NCI-H2107 treated with DMSO at 0.1 percent for 48 hours (cell line): ENCODE measurements around the gene TPP1.
A peak's percentile ranks its signal among the peaks of the same experiment; 100 is the strongest.

Experiments used
- DNase-seq: peaks from one replicate; lab custom pipeline; 2025; ENCODE audit not compliant: unreplicated experiment; lab: John Stamatoyannopoulos, UW

The TPP1 gene

DNA sequence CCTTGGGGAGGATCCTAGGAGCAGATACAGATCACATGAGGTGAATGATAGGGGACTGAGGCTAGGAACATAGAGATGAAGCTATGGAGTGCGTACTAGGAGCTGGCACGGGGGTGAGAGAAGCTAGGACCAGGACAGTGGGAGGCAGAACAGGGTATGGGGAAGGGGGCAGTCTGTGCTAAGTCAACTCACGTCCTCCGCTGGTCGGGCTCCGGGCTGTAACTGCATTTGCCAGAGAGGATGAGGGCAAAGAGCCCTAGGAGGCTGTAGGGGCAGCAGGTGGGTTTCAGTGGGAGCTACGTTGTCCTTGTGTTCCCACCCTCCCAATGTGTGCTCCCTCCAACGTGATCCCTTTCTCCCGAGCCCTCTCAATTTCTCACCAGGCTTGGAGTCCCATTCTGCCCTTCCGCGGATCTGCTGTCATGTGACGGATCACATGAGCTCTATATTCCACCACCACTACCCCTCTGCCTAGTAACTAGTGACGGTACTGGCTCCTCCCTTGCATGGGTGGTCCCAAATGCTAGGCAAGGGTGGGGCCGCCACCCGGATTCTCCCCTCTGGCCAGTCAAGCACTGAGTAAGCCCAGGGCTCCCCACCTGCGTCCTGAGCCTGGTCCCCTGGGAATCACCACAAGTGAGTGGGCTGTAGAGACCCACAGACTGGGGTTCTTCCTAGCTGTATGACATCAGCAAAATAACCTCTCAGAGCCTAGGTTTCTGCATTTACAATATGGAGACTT, at the start of gene TPP1:
Gene TPP1, minus strand, starts transcription at position 419 of the 742 bp plus-strand sequence. Its CDS starts 22 bp downstream, at position 397.
- peak; percentile 94 for DNase-seq

DNA sequence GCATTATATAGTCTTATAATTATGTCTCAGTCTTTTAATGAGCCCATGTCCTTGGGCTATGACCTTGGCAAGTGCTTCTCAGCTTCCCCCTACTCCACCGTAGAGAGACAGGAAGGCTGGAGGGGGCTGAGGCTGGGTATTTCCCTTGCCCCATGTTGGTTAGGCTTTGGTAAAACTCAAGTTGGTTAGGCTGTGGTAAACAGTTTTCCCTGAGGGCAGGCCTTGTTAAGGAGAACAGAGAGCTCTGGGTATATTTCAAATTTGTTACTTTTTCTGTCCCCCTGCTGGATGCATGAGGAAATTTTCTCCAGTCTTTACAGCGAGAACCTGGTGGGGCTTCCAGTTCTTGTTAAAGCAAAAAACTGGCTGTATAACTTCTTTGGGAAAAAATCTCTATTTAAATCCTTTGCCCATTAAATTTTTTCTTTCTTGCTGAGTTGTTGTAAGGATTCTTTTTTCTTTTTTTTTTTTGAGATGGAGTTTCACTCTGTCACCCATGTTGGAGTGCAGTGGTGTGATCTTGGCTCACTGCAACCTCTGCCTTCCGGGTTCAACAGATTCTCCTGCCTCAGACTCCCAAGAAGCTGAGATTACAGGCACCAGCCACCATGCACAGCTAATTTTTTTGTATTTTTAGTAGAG, 48.6 kb upstream of the TPP1 start:
- DNase-seq, result no peak

DNA sequence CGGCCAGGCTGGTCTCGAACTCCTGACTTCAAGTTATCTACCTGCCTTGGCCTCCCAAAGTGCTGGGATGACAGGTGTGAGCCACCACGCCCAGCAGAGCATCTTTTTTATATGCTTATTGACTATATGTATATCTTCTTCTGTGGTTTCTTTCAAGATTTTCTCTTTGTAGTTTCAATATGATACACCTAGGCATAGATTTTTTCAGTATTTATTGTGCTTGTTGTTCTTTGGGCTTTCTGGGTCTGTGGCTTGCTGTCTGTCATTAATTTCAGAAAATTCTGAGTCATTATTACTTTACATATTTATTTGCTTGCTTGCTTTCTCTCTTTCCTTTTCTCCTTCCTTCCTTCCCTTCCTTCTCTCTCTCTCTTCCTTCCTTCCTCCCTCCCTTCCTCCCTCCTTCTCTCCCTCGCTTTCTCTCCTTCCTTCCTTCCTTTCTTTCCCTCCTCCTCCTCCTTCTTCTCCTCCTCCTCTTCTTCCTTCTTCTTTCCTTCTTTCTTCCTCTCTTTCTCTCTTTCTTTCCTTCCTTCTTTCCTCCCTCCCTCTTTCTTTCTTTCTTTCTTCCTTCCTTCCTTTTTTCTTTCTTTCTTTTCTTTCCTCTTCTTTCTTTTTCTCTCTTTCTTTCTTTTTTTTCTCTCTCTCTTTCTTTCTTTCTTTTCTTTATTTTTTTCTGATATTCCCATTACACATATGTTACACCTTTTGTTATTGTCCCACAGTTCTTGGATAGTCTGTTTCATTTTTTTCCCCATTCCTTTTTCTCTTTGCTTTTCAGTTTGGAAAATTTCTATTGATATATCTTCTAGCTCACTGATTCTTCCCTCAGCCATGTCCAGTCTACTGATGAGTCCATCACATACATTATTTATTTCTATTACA, 47.3 kb upstream of the TPP1 start:
- DNase-seq, result no peak

DNA sequence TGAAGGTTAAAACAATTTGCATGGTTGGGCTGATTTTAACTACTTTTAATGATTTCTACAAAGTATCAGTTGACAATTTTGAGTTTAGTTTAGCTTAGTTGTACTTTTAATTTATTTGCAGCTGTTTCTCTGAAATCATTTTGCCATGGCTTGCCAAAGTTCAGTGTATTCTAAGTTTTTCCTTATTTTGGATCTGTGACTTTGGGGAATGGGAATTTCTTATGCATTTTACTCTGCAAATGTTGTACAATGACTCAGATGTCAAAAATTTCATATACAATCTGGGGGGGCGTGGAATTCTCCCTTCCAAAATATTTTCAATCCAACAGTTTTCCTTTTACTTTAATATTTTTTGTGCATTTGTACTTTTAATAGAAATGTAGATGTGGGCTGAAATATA, 45.3 kb upstream of the TPP1 start:
- DNase-seq, result no peak

DNA sequence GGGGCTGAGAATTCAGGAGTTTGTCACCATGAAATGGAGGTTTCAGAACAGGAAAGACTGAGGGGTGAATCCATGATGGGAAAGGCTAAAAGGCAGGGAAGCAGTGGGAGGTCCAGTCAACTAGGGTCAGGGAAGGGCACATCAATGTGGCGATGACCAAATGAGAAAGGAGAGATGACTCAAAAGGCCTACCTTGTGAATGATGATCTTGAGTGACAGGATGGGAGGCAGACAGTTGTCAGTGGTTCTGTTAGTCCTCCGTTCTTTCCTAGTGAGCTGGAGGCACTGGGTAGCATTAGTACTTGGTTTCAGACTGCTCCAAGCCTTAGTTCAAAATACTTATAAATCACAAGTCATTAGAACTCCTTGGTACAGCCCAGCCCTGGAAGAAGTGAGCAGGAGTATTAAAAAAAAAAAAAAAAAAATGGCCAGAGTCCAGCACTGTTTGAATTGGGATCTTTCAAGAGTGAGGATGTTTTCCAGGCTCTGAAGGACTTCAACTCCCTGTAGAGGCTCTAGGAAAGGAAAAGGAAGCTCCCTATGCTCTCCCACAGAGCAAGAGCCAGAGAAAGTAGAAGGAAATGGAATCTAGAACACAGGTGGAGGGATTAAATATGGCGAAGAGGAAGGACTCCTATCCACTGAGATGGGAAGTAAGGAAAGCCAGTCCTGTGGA, 44.7 kb upstream of the TPP1 start:
- DNase-seq, result no peak

DNA sequence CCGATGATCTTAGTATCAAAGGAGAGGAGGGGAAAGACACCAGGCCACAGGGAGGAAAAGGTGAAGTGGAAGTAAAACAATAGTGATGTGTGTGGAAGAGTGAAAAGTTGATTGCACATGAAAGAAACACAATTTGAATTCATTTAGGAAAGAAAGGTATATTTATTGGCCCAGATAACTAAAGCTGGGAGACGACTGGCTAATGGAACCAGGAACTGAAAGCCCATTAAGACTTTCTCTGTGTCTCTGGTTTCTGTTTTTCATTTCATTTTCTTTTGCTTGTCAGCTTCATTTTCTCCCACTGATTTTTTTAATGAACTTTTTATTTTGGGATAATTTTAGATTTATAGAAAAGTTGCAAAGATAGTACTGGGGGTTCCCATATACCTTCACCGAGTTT, 41.5 kb upstream of the TPP1 start:
- no peak for DNase-seq

DNA sequence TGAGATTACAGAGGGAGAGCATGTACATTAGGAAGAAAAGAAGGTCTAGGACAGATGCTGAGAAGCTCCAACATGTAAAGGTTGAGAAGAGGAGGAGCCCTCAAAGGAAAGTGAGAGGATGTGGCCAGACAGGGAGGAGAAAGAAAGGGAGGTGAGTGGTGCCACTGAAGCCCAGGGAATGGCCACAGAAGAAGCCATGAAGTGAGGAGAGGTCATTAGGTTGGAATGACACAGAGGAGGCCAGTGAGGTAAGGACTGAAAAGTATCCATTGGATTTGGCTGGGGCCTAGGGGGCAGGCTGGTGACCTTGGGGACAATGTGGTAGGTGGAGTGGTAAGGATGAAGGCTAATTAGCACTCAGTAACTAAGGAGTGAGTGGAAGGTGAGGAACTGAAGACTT, 39.4 kb upstream of the TPP1 start:
- no peak for DNase-seq

DNA sequence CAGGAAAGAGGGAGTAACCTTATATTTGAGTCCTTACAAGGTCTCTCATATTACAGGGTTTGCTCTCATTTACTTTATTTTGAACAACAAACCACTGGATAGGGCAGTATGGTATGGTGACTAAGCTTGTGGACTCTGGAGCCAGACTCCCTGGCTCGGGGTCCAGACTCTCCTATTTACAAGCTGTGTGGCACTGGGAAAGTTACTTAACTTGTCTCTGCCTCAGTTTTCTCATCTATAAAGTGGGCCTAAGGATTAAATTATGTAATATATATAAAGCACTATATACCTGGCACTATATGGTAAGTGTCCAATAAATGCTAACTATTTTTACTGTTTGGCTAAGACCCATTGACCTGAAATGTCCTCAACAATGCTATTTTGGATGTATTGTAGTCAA, 38.1 kb upstream of the TPP1 start:
- no peak for DNase-seq

DNA sequence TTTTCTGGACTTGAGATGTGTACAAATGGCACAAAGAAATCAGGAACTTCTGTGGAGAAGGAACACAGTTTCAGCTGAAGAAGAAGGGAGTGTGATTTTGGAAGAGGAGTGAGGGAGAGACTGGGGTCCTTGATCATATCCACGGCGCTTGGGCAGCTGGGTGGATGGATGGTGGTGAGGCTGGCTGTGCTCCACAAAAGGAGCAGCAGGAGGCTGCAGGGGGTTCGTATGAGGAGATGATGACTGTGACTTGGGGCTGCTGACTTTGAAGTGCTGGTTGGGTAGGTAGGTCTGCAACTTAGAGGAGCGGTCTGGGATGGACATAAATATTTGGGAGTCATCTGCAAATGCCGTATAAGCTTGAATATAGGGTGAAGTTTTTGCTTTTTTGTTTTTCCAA, 37.7 kb upstream of the TPP1 start:
- DNase-seq, result no peak

DNA sequence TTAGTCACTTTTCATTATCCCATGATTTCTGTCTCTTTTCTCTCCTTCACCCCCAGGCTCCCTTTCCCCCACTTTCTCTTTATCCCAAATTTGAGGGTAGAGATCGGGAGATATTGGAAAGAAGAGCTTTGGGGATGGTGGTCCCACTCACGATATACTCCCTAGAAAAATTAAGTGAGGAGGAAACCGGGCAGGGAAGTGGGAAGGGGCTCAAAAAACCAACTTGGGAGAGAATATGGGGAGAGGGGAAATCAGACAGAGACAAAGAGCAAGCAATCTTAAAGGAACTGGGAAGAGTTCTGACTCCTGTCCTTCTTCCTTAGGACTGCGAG, 37.3 kb upstream of the TPP1 start:
- no peak for DNase-seq

DNA sequence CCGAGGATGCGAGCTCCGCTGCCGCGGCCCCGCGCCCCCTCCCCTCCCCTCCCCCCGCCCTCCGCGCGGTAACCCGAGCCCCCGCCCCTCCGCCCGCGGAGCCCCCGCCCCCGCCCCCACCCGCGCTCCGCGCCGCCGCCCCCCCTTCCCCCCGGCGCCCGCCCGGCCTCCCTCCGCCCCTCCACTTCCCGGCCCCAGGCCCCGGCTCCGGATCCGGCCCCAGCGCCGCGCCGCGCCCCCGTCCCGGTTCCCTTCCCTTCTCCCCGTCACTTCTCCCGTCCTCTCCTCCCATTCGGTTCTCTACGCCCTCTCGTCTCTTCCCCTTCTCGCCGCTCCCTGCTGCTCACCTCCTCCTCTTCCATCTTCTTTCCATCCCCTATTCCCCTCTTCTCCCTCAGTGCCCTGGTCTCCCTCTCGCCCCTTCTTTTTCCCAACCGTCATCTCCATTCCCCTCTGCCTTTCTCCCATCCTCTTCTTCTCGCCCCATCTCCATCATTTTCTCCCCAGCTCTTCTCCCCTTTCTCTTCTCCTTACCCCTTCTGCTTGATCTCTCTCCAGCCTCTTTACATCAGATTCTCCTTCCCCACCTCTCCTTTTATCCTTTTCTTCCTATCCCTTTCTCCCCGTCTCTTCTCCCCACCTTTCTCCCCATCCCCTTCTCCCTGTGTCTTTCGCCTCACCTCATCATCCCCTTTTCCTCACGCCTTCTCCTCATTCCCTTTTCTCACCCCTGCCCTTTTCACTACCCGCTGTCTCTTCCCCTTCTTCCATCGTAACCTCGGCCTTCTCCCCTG, 36.8 kb upstream of the TPP1 start, which contains the start of gene DCHS1:
Gene DCHS1, minus strand, starts transcription at position 20 of the 794 bp plus-strand sequence. CDS start 14,196 bp downstream, outside the sequence.
- no peak for DNase-seq

DNA sequence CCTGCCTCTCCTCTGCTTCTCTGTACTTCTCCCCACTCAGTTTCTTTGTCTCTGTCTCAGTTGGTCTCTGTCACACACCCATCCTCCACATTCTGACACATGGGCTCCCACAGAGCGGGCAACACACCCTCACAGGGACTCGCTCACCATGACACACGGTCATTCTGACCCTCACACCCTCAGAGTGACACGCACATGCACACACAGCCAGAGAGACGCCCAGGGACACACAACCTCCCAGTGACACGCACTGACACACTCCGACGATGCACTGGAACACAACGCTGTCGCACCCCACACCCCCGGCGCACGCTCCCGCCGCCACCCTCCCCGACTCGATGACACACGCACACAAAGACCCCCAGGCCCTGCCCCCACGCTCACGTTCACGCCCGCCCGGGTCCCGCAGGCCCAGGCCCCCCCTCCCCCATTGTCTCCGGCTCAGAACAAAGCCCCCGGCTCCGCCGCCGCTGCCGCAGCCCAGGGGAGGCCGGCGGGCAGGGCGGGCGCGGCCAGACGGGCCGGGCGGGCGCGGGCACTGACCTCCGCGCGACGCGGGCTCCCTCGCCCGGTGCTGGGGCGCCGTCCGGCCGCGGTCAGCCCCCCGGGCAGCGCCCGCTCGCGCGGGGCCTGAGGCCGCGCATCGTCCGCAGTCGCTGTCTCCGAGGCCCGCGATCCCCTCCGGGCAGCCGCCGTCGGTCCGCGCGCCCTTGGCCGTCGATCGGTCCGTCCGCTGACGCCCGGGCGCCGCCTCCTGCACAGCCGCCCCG, 36.0 kb upstream of the TPP1 start:
- DNase-seq, result no peak

DNA sequence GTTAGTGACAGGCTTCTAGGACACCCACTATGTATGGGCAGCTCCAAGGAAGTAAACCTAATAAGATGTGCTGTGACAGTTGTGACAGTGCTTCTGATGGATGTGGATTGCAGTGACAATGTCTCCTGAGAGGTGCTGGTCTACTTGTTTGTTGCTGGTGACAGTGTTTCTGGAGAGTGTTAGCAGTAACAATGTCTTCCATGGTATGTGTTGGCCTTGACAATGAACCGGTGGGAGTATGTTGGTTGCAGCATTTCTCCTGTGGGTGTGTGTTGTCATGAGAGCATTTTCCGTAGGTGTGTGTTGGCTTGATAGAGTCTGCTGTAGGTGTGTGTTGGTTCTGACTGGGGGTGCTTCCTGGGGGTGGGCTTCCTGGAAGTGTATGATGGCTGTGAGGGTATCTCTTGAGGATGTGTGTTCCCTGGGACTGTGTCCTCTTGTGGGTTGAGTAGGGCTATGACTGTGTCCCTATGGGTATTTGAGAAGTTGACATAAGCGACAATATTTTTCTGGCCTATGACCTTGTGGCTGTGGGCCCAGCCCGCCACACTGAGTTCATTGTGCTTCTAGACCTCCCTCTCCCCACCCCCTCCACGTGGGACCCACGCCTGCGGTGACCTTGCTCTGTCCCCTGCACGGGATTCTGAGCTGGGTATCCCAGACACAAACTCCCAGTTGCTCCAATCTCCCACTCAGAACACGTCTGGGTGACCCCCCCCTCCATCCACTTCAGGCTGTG, 35.2 kb upstream of the TPP1 start:
- DNase-seq, result no peak

DNA sequence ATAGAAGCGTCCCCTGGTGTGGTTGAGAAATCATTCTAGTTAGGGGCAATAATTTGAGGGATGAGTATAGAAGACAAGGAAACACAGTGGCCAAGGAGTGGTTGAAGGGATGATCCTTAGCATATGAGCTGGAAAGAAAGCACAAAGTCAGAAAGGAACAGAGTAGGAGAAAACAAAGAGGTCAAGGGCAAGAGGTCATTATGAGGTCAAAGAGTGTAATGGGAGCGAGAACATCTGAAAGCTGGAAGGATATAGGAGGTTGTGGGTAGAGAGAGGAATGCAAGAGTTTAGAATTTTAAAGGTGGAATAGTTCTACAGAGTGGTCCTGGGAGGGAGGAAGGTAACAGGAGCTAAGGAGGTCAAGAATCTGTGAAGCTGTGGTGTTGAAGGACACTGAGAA, 34.4 kb upstream of the TPP1 start:
- no peak for DNase-seq

DNA sequence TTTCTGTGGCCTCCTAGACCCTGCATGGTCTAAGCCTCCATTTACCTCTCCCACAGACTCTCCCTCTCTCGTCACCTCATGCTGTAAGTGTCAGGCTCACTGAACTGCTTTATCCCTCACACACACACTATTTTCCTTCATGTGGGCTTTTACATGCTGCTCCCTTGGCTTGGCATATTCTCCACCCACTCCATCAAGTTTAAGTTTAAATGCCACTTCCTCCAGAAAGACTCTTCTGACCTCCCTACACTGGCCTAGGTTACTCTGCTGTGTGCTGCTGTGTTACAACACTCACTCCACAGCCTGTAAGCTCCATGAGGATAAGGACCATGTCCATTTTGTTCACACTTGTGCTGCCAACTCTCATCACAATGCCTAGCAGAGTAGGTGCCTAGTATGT, 33.9 kb upstream of the TPP1 start:
- DNase-seq, result no peak

DNA sequence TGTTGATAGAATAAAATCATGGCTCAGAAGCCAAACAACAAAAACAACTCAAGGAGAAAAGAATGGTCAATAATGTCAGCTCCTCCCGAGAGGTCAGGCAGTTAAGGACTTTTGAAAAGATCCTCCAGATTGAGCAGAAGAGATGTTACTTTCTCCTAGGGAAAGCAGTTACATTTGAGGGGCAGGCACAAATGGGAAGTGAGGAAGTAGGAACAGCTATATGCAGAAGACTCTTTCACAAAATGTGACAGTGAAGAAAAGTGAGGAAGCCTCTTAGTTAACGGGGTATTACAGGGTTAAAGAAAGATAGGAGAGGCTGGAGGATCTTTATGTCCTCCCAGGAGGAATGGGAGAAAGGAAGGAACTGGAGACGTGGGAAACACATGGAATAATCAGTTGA, 33.0 kb upstream of the TPP1 start:
- DNase-seq, result no peak

DNA sequence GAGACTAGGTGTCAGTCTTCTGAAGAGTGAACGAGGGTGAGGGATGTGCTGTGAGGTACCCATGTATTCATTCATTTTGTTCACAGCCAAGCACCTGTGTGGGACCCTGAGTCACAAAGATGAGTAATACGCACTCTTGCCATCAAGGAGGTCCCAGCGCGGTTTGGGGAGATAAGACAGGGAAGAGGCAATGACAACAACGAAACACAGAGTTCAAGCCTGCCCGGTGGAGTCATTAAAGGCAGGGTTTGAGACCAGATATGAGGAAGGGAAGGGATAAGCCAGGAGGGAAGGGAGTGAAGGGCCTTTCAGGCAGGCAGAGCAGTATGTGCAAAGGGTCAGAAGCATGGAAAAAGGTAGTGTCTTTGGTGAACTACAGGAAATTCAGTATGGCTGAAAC, 31.8 kb upstream of the TPP1 start:
- no peak for DNase-seq

DNA sequence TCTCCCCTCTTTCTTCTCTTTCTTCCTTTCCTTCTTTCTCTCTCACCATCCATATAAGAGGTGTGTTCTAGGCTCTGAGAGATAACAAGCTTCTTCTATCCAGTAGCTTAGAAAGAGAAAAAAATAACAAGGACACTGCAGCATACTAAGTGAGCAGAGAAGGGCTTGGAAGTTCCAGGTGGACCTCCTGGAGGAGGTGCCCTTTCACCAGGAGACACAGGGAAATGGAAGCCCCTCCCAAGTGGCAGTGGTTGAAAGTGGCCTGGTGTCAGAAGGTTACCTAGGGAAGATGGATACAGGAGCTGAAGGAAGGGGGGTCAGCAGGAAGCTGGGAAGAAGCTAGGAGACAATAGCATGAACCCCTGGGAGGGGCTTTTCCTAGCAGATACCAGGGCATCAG, 30.9 kb upstream of the TPP1 start:
- DNase-seq, result no peak

DNA sequence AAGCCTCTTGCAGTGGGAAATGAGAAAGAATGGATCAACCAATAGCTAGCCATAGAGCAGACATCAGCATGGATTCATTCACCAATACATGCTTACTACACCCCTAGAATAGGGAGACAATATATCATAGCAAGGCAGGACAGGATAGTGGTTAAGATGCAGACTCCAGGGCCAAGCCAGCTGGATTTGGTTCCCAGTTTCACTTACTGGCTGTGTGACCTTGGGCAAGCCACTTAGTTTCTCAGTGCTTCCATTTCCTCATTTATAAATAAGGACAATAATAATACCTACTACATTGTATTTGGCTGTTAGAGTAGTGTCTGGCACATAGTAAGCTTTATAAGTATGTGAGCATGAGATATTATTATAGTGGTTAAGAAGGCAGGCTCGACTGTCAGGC, 29.3 kb upstream of the TPP1 start:
- DNase-seq, result no peak
